Measurements from ENCODE around the gene TMEM266.
A peak's percentile ranks its signal among the peaks of the same experiment; 100 is the strongest.

TMEM266 gene

DNA sequence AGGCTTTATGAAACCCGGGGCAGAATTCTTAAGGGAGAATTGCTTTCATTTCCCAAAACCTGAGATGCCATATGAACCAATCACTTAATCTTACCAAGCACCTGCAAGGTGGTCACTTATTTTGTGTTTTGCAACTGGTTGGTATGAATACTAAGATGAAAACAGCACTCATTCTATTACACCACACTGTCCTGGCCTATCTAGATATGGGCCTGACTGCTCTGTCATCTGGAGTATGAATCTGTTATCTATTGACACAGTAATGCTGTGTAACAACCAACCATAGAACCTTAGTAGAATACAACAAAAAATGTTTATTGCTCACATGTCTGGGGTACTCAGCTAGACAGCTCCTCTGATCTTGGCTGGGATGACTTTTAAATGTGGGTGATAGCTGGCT lies 74.8 kb downstream of the TMEM266 start:
- no peak for DNase-seq (ENCODE audit: low spot score)

DNA sequence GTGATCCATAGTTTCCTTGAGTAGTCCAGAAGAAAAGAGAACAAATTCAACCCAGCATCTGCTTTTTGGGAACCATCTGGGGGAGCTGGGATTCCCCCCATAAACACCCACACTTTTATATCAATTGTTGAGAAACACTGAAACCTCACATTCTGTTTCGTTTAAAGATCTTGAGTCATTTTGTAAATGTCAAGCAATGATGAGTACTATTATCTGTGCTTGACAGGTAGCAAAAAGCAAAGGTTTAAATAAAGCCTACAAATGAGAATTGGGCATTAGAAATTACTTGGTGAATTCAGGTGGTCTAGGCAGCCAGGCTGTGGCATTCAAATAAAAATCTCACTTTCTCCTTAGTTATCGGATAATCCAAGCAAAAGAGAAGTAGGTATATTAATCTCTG lies 75.7 kb downstream of the TMEM266 start:
- DNase-seq (ENCODE audit: low spot score) = no peak

DNA sequence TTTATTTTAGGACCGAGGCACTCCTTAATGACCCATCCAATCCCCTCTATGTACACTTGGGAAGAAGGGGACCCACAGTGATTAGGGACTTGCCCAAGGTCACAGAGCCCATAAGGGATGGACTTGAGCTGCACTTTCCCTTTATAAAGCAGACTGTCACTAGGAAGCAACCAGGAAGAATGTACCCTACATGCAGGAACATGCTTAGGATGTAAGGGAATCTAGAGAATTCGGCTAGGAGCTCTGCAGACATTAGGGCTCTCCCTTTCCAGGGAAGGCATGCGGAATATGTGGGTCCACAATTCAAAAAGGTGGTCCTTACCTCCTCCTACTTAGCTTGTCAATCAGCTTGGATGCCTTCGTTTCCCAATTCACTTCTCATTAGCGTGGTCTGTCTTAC lies 78.7 kb downstream of the TMEM266 start:
- no peak for DNase-seq (ENCODE audit: low spot score)

- DNase-seq (ENCODE audit: low spot score) = peak; percentile 63
Measured at GRCh38 chr15:76139368-76140073, 79.7 kb downstream of the TMEM266 start.

DNA sequence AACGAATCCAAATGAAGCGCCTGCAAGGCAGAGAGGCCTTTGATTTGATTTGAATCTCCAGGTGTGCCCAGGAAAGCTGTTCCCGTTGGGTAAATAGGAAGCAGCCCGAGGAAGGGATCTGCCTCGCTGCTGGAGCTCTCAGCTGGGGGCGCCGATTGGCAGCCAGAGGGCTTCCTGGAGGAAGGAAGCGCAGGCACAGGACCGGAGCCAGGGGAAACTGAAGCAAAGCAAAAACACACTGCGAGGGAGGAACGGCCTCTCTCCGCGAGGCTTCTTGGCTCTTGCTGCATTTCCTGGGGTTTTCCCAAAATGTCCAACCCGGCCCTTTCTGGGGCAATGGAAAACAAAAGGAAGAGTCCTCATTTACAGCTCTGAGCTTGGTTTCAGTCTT lies 80.3 kb downstream of the TMEM266 start:
- no peak for DNase-seq (ENCODE audit: low spot score)

GRCh38 chr15:76146812-76147211 lies 87.0 kb downstream of the TMEM266 start:
- no peak for DNase-seq (ENCODE audit: low spot score)

DNA sequence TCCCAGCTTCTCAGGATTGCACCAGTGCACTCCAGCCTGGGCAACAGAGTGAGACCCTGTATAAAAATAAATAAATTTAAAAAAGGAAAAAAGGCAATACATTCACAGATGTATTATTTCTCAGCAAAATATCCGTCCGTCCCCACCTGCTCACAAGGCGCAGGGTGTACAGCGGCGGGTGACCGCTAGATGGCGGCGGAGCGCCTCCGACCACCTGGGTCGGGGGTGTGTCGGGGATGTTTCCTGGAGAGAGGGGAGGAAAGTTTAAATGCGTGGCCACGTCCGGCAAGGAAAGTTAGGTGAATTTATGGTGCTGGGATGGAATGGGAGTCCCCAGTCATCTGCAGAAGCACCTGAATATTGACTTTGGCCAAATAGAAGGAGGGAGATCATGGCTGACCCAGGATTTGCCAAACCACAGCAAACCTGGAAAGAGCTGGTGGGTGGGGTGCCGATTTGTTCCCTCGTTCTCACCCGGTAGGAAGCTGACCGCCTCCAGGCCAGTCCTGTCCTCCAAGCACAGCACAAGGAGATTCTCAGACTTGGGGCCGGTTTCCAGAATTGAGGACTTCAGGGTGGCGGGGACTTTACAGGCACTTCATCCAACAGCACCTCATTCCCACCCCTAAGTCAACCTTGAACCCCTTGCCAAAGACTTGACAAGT lies 88.3 kb downstream of the TMEM266 start:
- peak; percentile 48 for DNase-seq (ENCODE audit: low spot score)

DNA sequence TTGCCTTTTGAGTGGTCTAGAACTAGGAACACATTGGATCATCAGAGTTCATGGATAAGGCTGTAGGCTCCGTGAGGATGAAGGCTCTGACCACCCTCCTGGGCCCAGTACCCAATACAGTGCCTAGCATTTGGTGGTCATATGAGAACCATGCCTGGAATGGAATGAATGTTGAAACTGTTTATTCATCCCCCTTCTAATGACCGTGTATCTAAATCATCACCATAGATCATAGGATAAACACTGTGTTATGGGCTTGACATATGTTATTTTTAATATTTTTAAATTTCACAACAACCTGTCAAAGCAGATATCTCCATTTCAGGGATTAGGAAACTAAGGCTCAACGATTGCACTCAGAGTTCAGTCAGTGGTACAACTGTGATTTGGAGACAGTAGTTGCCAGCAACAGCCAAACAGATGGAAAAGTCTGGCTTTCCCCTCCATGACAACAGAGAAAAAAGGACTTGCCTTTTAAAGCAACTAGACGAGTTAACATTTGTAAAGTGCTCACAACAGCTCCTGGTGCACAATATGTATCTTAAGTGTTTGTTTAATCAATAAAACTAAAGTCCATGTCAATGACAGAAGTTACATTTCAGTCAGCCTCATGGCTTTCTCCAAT lies 89.6 kb downstream of the TMEM266 start:
- DNase-seq (ENCODE audit: low spot score) = no peak

GRCh38 chr15:76150513-76150912 lies 90.7 kb downstream of the TMEM266 start:
- no peak for DNase-seq (ENCODE audit: low spot score)

DNA sequence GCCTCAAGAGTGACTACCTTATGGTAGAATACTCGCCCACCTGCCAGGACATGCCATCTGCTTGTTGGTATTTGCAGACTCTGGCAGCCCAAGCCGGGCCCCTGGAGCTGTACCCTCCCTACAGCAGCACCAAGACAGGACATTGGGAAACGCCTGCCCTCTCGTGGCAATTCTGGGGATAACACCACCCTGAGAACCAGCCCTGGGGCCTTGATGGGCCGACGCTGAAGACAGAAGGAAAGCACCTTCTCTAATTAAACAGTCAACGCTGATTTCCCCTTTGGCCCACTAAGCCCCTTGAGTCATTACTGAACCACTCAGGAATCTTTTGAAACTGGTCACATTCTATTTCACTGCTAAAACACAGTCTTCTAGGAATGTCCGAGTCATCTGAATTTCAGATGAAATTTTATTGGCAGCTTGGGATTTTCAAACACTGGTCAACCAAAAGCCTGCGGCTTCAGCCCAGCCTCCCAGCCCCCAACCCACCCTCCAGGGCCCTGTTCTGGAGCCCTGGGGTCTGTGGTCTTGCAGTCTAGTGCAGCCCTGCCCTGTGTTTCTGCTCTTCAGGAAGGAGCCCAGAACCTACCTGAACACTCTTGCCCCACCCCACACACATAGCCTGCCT lies 91.3 kb downstream of the TMEM266 start:
- DNase-seq (ENCODE audit: low spot score) = peak; percentile 79

- no peak for DNase-seq (ENCODE audit: low spot score)
Measured at GRCh38 chr15:76151599-76151974, 91.8 kb downstream of the TMEM266 start.

DNA sequence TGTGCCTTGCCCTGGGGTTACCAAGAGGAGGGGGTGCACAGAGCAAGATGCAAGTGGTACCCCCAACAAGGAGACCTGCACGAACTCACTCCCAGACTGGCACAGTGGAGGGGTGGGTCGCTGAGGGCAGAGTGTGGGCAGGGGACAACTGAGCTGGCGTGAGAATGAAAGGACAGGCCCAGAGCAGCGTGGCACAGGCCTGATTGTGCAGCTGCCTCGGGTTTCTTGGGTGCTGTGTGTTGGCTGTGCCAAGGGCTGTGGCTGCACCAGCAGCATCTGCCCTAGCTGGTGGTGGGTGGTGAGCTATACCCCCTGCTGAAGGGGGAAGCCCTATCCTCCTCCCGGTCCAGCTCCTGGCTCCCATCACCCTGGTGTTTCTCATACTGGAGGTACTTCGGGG lies 92.4 kb downstream of the TMEM266 start:
- DNase-seq (ENCODE audit: low spot score) = no peak

GRCh38 chr15:76153241-76154197 lies 93.7 kb downstream of the TMEM266 start:
- no peak for DNase-seq (ENCODE audit: low spot score)

- DNase-seq (ENCODE audit: low spot score) = no peak
Measured at GRCh38 chr15:76155731-76156130, 95.9 kb downstream of the TMEM266 start.

- DNase-seq (ENCODE audit: low spot score) = no peak
Measured at GRCh38 chr15:76158226-76158625, 98.4 kb downstream of the TMEM266 start.

DNA sequence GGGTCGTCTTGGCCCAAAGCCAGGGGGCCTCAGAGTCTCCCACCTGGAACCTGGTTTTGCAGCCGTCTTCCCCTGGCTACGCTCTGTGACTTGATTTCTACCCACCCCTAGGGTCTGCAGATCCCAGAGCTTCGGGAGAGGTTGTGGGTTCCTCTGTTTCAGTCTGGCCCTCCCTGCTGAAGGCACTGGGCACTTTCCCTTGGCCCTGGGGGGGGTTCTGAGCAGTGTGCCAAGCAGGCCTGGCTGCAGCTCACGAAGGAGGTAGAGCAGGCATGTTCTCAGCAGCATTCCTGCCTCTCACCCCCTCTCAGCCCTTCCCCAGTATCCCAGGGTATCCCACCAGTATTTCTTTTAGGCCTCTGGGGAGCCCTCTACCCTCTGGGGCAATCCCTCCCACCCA lies 99.0 kb downstream of the TMEM266 start:
- DNase-seq (ENCODE audit: low spot score) = no peak

- DNase-seq (ENCODE audit: low spot score) = no peak
Measured at GRCh38 chr15:76159282-76159681, 99.5 kb downstream of the TMEM266 start.

GRCh38 chr15:76160426-76161152 lies 100.8 kb downstream of the TMEM266 start:
- DNase-seq (ENCODE audit: low spot score) = no peak

DNA sequence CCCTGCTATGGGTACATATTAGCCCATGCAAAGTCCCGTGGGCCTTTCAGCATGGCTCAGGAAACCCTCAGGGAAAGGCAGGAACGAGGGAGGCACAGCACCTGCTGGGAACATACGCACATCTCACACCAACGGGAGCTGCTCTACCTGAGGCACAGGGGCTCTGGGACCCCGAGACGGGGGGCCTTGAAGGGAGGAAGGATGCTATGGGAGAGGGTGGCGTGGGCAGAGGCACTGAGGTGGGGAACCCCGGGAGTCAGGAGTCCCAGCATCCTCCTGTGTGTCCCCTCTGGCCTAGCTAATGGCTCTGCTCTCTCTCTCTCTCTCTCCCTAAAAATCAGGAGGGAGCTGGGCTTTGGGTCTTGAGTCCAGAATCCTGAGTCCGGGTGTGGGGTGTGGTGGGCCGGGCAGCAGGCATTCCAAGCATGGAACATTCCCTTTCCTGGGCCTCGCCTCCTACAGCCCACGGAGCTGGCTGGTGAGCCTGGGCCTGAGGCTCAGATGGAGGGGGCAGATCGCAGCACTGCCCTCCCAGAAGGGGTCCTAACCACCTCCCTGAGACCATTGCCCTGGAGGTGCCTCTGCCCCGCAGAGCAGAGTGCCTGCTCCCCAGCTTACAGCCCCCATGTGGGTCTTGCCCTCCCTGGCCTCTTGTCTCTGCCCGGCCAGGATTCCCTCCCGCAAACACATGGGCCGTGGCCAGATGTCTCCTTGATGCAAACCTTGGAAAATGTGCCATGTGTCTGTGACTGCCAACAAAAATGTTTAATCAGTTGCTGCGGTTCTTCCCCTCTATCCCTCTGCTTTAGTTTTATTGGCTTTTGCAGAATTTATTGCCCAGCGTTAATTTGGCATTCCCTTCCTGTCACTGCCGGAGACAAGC lies 101.6 kb downstream of the TMEM266 start:
- DNase-seq (ENCODE audit: low spot score) = peak; percentile 15

GRCh38 chr15:76162036-76162398 lies 102.2 kb downstream of the TMEM266 start:
- no peak for DNase-seq (ENCODE audit: low spot score)
